Endothelial cell of umbilical vein (primary cell): ENCODE measurements around the gene DCHS2.

Source experiments
- CTCF ChIP-seq, 2 donors: IDR thresholded peaks; 1 replicate in 1 of 2; 2 replicates in 1 of 2; pipeline ENCODE4 v1.5.1; 2011; ENCODE audit warnings: low read length in 2 of 2, mild to moderate bottlenecking in 2 of 2, moderate library complexity in 2 of 2, control low read depth in 1 of 2, inconsistent platforms in 1 of 2, low read depth in 1 of 2; ENCODE audit not compliant: insufficient read depth in 1 of 2; ENCODE audit errors: extremely low read depth in 1 of 2
- GATA2 ChIP-seq: IDR thresholded peaks from 2 replicates; pipeline ENCODE4 v1.7.0; 2011; ENCODE audit warnings: low read depth, mild to moderate bottlenecking, moderate library complexity, mixed read lengths, low read length; ENCODE audit not compliant: insufficient read length, insufficient read depth
- MYC ChIP-seq: IDR thresholded peaks from one replicate; pipeline ENCODE4 v1.6.1; 2011; ENCODE audit warnings: mild to moderate bottlenecking, low read depth, low read length
- POLR2A ChIP-seq: IDR thresholded peaks from 2 replicates; pipeline ENCODE4 v1.6.1; 2012; ENCODE audit warnings: low read depth, mild to moderate bottlenecking, control low read depth, low read length
- POLR2AphosphoS5 ChIP-seq: IDR thresholded peaks from 2 replicates; pipeline ENCODE4 v1.6.1; 2012; ENCODE audit warnings: low read depth, mild to moderate bottlenecking, control low read depth, low read length, moderate library complexity; ENCODE audit not compliant: insufficient read depth
- TF ChIP-seq, protein P1 (sequence below): IDR thresholded peaks from 2 replicates; pipeline ENCODE4 v1.6.1; 2011; ENCODE audit not compliant: insufficient read depth, insufficient read length

DNA sequence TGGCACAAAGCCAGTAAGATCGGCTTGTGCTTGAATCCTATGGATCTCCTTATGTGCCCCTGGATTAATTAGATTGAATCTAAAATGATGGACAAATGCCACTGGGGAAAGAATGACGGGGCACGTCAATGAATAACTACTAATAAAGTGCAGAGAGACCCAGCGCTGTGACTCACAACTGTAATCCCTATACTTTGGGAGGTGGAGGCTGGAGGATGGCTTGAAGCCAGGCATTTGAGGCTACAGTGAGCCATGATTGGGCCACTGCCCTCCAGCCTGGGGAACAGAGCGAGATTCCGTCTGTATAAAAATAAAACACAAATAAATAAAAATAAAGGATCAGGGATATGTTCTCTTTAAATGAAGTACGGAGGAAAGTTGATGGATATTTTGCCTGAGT, 179.4 kb downstream of the DCHS2 start:
- TF ChIP-seq POLR2A (no peak), CTCF (IDR thresholded peaks at IDR 0.05; ENCODE audit: extremely low read depth in 1 of 2, insufficient read depth in 1 of 2, low read depth in 1 of 2, low read length in 2 of 2) (no peak), GATA2 (no peak), MYC (no peak), POLR2AphosphoS5 (no peak)
- TF ChIP-seq, protein P1, sequence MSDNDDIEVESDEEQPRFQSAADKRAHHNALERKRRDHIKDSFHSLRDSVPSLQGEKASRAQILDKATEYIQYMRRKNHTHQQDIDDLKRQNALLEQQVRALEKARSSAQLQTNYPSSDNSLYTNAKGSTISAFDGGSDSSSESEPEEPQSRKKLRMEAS: no peak
